SK-N-SH (cell line): ENCODE data around the gene MRPL36. TPM values are rescaled to one million over a fixed set of nuclear protein-coding genes. Genes with fewer than 3 reads are reported as not detected.

Experiments
- CTCF ChIA-PET: fragments of 300-600, 350-600 bp; formaldehyde crosslinking; extraction: SDS; loops from one replicate; lab custom pipeline; 2021; lab: Yijun Ruan, JAX
- POLR2A ChIA-PET: fragments of 350-600 bp; sonication (Branson Sonifier 250); formaldehyde crosslinking; extraction: SDS; loops from one replicate; lab custom pipeline; 2020; ENCODE audit warnings: antibody characterized with exemption, inconsistent platforms; lab: Yijun Ruan, JAX
- DNase-seq: peaks from one replicate; pipeline ENCODE4 v3.0.0; 2012
- H2AFZ ChIP-seq: fragments of 200-600 bp; sonication (generic); 2 replicates; pipeline ENCODE4 v1.8.1; 2016; ENCODE audit warnings: antibody characterized with exemption, mild to moderate bottlenecking, low read depth
- H3F3A ChIP-seq: fragments of 200-600 bp; sonication (generic); replicated peaks from 2 replicates; pipeline ENCODE3; 2016; ENCODE audit warnings: antibody characterized with exemption, mild to moderate bottlenecking; ENCODE audit not compliant: insufficient read depth
- H3K27ac ChIP-seq, 2 experiments: fragments of 200-500 bp in 1 of 2; fragments of 200-600 bp in 1 of 2; sonication (Bioruptor generic) in 1 of 2; sonication (generic), shearing (Covaris generic) in 1 of 2; 2 replicates each; pipeline versions ENCODE4 v1.5.1 to v1.6.1; 2014 to 2016; ENCODE audit warnings: low read depth in 2 of 2, inconsistent platforms in 1 of 2, low read length in 1 of 2, mild to moderate bottlenecking in 1 of 2, mixed read lengths in 1 of 2
- H3K27me3 ChIP-seq: fragments of 200-600 bp; sonication (generic), shearing (Covaris generic); 2 replicates; pipeline ENCODE4 v1.6.1; 2016; ENCODE audit warnings: mixed run types; ENCODE audit not compliant: insufficient read depth
- H3K36me3 ChIP-seq, 2 experiments: fragments of 200-500 bp in 1 of 2; fragments of 200-600 bp in 1 of 2; sonication (Bioruptor generic) in 1 of 2; sonication (generic) in 1 of 2; replicated peaks in 1 of 2; 2 replicates each; pipeline versions ENCODE3 to v1.5.1; 2014 to 2016; ENCODE audit warnings: low read length in 1 of 2, mild to moderate bottlenecking in 1 of 2; ENCODE audit not compliant: insufficient read depth in 2 of 2, control insufficient read depth in 1 of 2
- H3K4me1 ChIP-seq, 2 experiments: fragments of 200-500 bp in 1 of 2; fragments of 200-600 bp in 1 of 2; sonication (Bioruptor generic) in 1 of 2; sonication (generic), shearing (Covaris generic) in 1 of 2; 2 replicates each; pipeline versions ENCODE4 v1.5.1 to v1.6.1; 2014 to 2016; ENCODE audit warnings: low read depth in 1 of 2, low read length in 1 of 2, mixed run types in 1 of 2; ENCODE audit not compliant: insufficient read depth in 2 of 2, control insufficient read depth in 1 of 2
- H3K4me2 ChIP-seq: fragments of 200-600 bp; sonication (generic), shearing (Covaris generic); 2 replicates; pipeline ENCODE4 v1.6.1; 2017; ENCODE audit warnings: mixed run types
- H3K4me3 ChIP-seq, 2 experiments: fragments of 200-500 bp in 1 of 2; fragments of 200-600 bp in 1 of 2; sonication (Bioruptor generic) in 1 of 2; sonication (generic), shearing (Covaris generic) in 1 of 2; 2 replicates each; pipeline versions ENCODE4 v1.5.1 to v1.8.1; 2014 to 2016; ENCODE audit warnings: low read depth in 2 of 2, inconsistent platforms in 1 of 2, low read length in 1 of 2, mild to moderate bottlenecking in 1 of 2, mixed read lengths in 1 of 2, moderate library complexity in 1 of 2
- H3K79me2 ChIP-seq: fragments of 200-600 bp; sonication (generic); 2 replicates; pipeline ENCODE4 v1.8.1; 2017; ENCODE audit warnings: mild to moderate bottlenecking; ENCODE audit not compliant: insufficient read depth
- H3K9ac ChIP-seq: fragments of 200-600 bp; sonication (generic); 2 replicates; pipeline ENCODE4 v1.6.1; 2017; ENCODE audit warnings: mixed run types
- H3K9me2 ChIP-seq: fragments of 200-600 bp; sonication (generic); 2 replicates; pipeline ENCODE4 v1.6.1; 2017; ENCODE audit warnings: mixed run types
- H3K9me3 ChIP-seq: fragments of 200-600 bp; sonication (generic); 2 replicates; pipeline ENCODE4 v1.6.1; 2017; ENCODE audit warnings: mixed run types, mild to moderate bottlenecking, moderate library complexity
- H4K20me1 ChIP-seq: fragments of 200-600 bp; sonication (generic); 2 replicates; pipeline ENCODE4 v1.6.1; 2017; ENCODE audit warnings: mild to moderate bottlenecking, mixed run types; ENCODE audit not compliant: insufficient read depth
- CHD2 ChIP-seq: fragments of 150-350 bp; IDR thresholded peaks from 2 replicates; pipeline ENCODE4 v1.6.1; 2018; ENCODE audit warnings: low read length; ENCODE audit not compliant: partially characterized antibody
- ELF1 ChIP-seq: IDR thresholded peaks from 2 replicates; pipeline ENCODE4 v1.4.0; 2012
- EZH2phosphoT487 ChIP-seq: fragments of 200-600 bp; sonication (generic); IDR thresholded peaks from 2 replicates; pipeline ENCODE4 v1.6.1; 2017; ENCODE audit warnings: low read depth, mixed run types, mild to moderate bottlenecking, antibody characterized with exemption, moderate library complexity, borderline replicate concordance
- FOSL2 ChIP-seq: IDR thresholded peaks from 2 replicates; pipeline ENCODE4 v1.4.0; 2012; ENCODE audit warnings: low read depth, mild to moderate bottlenecking, moderate library complexity, borderline replicate concordance
- GABPA ChIP-seq: IDR thresholded peaks from 2 replicates; pipeline ENCODE4 v1.4.0; 2012; ENCODE audit warnings: low read depth, mild to moderate bottlenecking
- JUND ChIP-seq: IDR thresholded peaks from 2 replicates; pipeline ENCODE4 v1.4.0; 2012
- NRF1 ChIP-seq: IDR thresholded peaks from 2 replicates; pipeline ENCODE4 v1.6.1; 2012; ENCODE audit warnings: low read depth, mild to moderate bottlenecking, low read length
- RFX5 ChIP-seq: IDR thresholded peaks from 2 replicates; pipeline ENCODE4 v1.6.1; 2012; ENCODE audit warnings: mild to moderate bottlenecking, improper control_type of control experiment, low read length
- SIN3A ChIP-seq: IDR thresholded peaks from 2 replicates; pipeline ENCODE4 v1.6.1; 2012; ENCODE audit warnings: low read depth, mild to moderate bottlenecking, low read length, moderate library complexity, borderline replicate concordance
- TAF1 ChIP-seq: IDR thresholded peaks from 2 replicates; pipeline ENCODE4 v1.6.1; 2012; ENCODE audit warnings: low read depth, mild to moderate bottlenecking, low read length, moderate library complexity, borderline replicate concordance
- TCF12 ChIP-seq: IDR thresholded peaks from 2 replicates; pipeline ENCODE4 v1.4.0; 2012
- TEAD4 ChIP-seq: IDR thresholded peaks from 2 replicates; pipeline ENCODE4 v1.4.0; 2012; ENCODE audit warnings: mild to moderate bottlenecking, borderline replicate concordance; ENCODE audit not compliant: insufficient read depth
- YY1 ChIP-seq: IDR thresholded peaks from 2 replicates; pipeline ENCODE4 v1.4.0; 2012; ENCODE audit warnings: low read depth, mild to moderate bottlenecking
- WGBS: methylation state at CpG from one replicate; pipeline ENCODE4 v1.1.6; 2017; ENCODE audit warnings: low lambda C conversion rate; 5-methylcytosine and 5-hydroxymethylcytosine counted together
- polyA plus RNA-seq, 3 experiments: library from polyadenylated mRNA; depleted of rRNA; stranded (reverse); fragments of >200 nt; gene quantifications; 2 replicates each; pipeline ENCODE4 v1.2.3, GENCODE V29; 2012
- TF ChIP-seq, protein P1 (sequence below): fragments of 150-350 bp; IDR thresholded peaks from 2 replicates; pipeline ENCODE4 v1.6.1; 2016; ENCODE audit warnings: mild to moderate bottlenecking, low read depth, low read length
- TF ChIP-seq, protein P2 (sequence below): fragments of 150-350 bp; IDR thresholded peaks from 2 replicates; pipeline ENCODE4 v1.6.1; 2017; ENCODE audit warnings: antibody characterized with exemption, low read length, low read depth, borderline replicate concordance
- TF ChIP-seq, protein P3 (sequence below): IDR thresholded peaks from 2 replicates; pipeline ENCODE4; 2012
- TF ChIP-seq, protein P4 (sequence below): fragments of 200-600 bp; sonication (generic); IDR thresholded peaks from 2 replicates; pipeline ENCODE4 v1.6.1; 2017; ENCODE audit warnings: antibody characterized with exemption, mild to moderate bottlenecking, moderate library complexity
- TF ChIP-seq, protein P5 (sequence below): IDR thresholded peaks from 2 replicates; pipeline ENCODE4 v1.4.0; 2012; ENCODE audit warnings: low read depth

MRPL36 gene
- polyA plus RNA-seq, 1 of the 3 experiments (the other 2 are of a cell fraction), result 78.4 TPM

DNA sequence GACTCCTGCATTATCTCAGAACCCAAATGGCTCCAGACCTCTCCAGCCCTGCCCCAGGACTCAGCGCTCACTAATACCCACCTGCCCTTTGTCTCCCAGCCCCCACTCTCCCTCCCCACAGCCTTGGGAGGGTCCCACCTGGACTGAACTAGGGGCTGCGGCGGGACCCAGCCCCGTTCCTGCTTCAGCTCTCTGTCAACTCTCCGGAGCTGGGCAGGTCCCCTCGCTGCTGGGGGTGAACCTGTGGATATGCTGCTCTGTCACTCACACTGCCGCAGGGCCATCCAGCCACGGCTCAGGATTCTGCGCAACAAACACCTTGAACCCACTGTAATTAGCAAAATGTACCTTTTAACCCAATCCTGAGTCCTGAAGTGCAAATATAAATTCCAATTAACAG lies 38.4 kb upstream of the MRPL36 start:
- TF ChIP-seq RFX5 (no peak), JUND (no peak), GABPA (no peak), TEAD4 (no peak), SIN3A (no peak), NRF1 (no peak), TAF1 (no peak), CHD2 (no peak), YY1 (no peak), TCF12 (no peak), EZH2phosphoT487 (no peak), FOSL2 (no peak), ELF1 (no peak)
- TF ChIP-seq, protein P1, sequence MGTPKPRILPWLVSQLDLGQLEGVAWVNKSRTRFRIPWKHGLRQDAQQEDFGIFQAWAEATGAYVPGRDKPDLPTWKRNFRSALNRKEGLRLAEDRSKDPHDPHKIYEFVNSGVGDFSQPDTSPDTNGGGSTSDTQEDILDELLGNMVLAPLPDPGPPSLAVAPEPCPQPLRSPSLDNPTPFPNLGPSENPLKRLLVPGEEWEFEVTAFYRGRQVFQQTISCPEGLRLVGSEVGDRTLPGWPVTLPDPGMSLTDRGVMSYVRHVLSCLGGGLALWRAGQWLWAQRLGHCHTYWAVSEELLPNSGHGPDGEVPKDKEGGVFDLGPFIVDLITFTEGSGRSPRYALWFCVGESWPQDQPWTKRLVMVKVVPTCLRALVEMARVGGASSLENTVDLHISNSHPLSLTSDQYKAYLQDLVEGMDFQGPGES, result no peak
- TF ChIP-seq, protein P2, sequence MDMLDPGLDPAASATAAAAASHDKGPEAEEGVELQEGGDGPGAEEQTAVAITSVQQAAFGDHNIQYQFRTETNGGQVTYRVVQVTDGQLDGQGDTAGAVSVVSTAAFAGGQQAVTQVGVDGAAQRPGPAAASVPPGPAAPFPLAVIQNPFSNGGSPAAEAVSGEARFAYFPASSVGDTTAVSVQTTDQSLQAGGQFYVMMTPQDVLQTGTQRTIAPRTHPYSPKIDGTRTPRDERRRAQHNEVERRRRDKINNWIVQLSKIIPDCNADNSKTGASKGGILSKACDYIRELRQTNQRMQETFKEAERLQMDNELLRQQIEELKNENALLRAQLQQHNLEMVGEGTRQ, result no peak
- TF ChIP-seq, protein P3, sequence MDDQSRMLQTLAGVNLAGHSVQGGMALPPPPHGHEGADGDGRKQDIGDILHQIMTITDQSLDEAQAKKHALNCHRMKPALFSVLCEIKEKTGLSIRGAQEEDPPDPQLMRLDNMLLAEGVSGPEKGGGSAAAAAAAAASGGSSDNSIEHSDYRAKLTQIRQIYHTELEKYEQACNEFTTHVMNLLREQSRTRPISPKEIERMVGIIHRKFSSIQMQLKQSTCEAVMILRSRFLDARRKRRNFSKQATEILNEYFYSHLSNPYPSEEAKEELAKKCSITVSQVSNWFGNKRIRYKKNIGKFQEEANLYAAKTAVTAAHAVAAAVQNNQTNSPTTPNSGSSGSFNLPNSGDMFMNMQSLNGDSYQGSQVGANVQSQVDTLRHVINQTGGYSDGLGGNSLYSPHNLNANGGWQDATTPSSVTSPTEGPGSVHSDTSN, result no peak
- TF ChIP-seq, protein P4, sequence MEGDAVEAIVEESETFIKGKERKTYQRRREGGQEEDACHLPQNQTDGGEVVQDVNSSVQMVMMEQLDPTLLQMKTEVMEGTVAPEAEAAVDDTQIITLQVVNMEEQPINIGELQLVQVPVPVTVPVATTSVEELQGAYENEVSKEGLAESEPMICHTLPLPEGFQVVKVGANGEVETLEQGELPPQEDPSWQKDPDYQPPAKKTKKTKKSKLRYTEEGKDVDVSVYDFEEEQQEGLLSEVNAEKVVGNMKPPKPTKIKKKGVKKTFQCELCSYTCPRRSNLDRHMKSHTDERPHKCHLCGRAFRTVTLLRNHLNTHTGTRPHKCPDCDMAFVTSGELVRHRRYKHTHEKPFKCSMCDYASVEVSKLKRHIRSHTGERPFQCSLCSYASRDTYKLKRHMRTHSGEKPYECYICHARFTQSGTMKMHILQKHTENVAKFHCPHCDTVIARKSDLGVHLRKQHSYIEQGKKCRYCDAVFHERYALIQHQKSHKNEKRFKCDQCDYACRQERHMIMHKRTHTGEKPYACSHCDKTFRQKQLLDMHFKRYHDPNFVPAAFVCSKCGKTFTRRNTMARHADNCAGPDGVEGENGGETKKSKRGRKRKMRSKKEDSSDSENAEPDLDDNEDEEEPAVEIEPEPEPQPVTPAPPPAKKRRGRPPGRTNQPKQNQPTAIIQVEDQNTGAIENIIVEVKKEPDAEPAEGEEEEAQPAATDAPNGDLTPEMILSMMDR, result no peak
- TF ChIP-seq, protein P5, sequence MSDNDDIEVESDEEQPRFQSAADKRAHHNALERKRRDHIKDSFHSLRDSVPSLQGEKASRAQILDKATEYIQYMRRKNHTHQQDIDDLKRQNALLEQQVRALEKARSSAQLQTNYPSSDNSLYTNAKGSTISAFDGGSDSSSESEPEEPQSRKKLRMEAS, result no peak
- H3K4me2 ChIP-seq, result no peak overlapping the region
- peaks cover 96% of the 10 kb centered on the region for H3K27me3 ChIP-seq
- H3K9me2 ChIP-seq, result no peaks in the 10 kb centered on the region
- no peak overlapping the region for H3K27ac ChIP-seq
- H3K4me1 ChIP-seq, result no peaks in the 10 kb centered on the region
- H3K4me3 ChIP-seq, result no peak overlapping the region
- ChIA-PET CTCF (no interaction called here), POLR2A (no interaction called here)
- no peak overlapping the region for H3K9ac ChIP-seq
- no peak for DNase-seq
- H4K20me1 ChIP-seq, result no peaks in the 10 kb centered on the region
- no peaks in the 10 kb centered on the region for H3F3A ChIP-seq
- no peaks in the 10 kb centered on the region for H3K36me3 ChIP-seq
- no peaks in the 10 kb centered on the region for H3K9me3 ChIP-seq
- 51% methylated on average over 9 of the region's 9 CpGs for WGBS
- no peak overlapping the region for H2AFZ ChIP-seq
- H3K79me2 ChIP-seq, result no peaks in the 10 kb centered on the region
